D721Med (cell line): ENCODE results near the gene LRRK2.

Experiments
- DNase-seq: peaks from one replicate; pipeline ENCODE4 v3.0.0; 2011; ENCODE audit warnings: low spot score; ENCODE audit not compliant: insufficient read length
- FAIRE-seq: peaks from 2 replicates; lab custom pipeline; 2011; peaks lifted over from hg19 to GRCh38; lab: Jason Lieb, UNC
- TF ChIP-seq, protein P1 (sequence below): IDR thresholded peaks from 2 replicates; pipeline ENCODE4 v1.5.1; 2012; ENCODE audit warnings: mild to moderate bottlenecking, control low read depth; ENCODE audit not compliant: insufficient read depth; ENCODE audit errors: missing control alignments

The LRRK2 gene

DNA sequence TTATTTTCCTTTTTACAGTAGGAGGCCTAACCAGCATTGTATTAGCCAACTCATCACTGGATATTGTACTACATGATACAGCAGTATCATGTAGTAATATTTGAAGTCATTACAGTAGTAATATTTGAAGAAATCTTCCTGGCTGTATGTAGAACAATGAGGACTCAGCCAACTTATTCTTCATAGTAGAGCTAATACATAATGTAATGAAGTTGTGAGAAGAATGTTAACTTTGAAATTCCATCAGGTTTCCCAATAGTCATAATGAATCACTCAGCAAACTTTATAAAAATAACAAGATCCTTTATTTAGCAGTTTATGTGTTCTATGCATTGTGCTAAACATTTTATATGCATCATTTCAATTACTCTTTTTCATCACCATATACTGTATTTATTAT lies 61.8 kb downstream of the LRRK2 start:
- FAIRE-seq (no peak), DNase-seq (no peak)
- TF ChIP-seq, protein P1, sequence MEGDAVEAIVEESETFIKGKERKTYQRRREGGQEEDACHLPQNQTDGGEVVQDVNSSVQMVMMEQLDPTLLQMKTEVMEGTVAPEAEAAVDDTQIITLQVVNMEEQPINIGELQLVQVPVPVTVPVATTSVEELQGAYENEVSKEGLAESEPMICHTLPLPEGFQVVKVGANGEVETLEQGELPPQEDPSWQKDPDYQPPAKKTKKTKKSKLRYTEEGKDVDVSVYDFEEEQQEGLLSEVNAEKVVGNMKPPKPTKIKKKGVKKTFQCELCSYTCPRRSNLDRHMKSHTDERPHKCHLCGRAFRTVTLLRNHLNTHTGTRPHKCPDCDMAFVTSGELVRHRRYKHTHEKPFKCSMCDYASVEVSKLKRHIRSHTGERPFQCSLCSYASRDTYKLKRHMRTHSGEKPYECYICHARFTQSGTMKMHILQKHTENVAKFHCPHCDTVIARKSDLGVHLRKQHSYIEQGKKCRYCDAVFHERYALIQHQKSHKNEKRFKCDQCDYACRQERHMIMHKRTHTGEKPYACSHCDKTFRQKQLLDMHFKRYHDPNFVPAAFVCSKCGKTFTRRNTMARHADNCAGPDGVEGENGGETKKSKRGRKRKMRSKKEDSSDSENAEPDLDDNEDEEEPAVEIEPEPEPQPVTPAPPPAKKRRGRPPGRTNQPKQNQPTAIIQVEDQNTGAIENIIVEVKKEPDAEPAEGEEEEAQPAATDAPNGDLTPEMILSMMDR: no peak

DNA sequence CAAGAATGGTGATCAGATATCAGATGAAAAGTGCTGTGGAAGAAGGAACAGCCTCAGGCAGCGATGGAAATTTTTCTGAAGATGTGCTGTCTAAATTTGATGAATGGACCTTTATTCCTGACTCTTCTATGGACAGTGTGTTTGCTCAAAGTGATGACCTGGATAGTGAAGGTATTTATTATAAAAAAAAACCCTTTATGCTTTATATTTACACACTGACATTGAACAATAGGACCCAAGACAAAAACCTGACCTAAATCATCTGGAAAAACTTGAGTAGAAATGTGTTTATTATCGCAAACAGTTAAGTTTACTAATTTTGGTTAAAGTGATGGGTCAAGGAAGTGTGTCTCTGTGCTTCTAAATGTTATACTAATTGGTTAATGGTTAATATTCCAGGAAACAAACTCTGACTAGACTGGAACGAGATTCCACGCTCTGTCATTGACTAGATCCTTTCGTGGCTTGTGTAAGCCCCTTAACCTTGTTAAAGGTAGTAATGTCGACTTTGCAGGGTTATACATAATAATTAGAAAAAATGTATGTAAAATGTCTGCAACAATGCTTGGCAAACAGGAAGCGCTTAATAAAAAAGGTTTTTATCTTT lies 62.7 kb downstream of the LRRK2 start:
- TF ChIP-seq, protein P1: no peak
- FAIRE-seq: no peak
- DNase-seq: no peak

DNA sequence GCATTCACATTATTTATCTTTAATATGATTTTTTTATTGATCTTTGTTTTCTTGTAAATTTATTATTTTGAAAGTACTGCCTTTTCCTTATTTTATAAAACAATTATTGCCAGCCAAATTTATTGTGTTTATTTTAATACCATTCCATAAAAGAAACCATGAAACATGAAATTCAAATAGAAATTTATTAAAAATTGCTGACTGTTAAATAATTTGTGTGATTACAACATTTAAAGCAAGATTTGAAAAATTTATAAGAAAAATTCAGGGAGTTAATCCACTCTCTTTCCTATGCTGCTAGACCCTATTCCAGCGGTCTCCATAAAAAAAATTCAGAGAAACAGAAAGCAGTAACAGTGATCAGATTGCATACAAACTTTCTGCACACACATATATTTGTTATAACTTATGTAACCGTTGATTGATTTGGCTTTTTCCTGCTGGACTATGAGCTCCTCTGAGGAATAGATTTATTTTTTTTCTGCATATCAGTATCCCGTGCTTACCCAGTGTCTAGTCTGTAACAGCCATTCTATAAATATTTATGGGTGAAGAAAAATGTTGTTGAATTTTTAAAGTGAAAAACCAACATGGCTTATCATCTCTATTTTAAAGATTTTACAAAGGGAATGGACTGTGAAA lies 68.1 kb downstream of the LRRK2 start:
- FAIRE-seq: no peak
- no peak for DNase-seq
- TF ChIP-seq, protein P1: no peak

DNA sequence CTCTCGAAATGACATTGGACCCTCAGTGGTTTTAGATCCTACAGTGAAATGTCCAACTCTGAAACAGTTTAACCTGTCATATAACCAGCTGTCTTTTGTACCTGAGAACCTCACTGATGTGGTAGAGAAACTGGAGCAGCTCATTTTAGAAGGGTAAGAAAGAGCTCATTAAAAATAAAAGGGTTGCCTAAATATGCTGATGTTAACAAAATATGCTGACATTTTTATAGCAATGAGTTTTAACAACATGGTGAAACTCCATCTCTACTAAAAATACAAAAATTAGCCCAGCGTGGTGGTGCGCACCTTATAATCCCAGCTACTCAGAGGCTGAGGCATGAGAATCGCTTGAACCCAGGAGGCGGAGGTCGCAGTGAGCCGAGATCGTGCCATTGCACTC lies 73.5 kb downstream of the LRRK2 start:
- TF ChIP-seq, protein P1: no peak
- DNase-seq (no peak), FAIRE-seq (no peak)

DNA sequence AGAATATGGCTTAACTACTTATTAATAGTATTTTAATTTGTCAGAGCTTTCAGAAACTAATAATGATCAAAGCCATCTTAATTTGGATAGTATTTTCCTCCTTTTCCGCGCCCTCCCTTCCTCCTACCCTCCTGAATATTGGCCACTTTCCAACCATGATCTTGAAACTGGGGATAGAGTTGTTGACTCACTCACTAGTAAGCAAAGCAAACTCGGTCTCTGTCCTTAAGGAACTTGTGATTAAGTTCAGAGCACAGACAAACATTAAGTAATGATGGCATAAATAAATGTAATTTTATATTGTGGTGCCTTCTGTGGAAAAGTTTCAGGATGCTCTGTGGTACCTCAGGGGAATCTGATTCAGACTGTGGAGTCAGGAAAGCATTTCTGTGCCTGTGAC lies 75.7 kb downstream of the LRRK2 start:
- FAIRE-seq (no peak), DNase-seq (no peak)
- TF ChIP-seq, protein P1: no peak

DNA sequence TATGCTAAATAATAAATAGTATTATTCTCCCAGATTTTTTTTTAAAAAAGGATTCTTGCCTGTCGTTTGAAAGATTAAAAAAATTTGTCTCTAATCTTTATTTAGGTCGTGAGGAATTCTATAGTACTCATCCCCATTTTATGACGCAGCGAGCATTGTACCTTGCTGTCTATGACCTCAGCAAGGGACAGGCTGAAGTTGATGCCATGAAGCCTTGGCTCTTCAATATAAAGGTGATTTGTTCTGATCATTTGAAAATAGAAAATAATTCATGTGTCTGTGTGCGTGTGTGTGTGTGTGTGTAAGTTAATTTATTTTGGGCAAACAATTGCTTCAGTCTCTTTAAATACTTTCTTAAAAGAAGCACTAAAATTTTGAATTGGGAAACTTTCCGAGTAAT lies 84.2 kb downstream of the LRRK2 start:
- FAIRE-seq (no peak), DNase-seq (no peak)
- TF ChIP-seq, protein P1: no peak

DNA sequence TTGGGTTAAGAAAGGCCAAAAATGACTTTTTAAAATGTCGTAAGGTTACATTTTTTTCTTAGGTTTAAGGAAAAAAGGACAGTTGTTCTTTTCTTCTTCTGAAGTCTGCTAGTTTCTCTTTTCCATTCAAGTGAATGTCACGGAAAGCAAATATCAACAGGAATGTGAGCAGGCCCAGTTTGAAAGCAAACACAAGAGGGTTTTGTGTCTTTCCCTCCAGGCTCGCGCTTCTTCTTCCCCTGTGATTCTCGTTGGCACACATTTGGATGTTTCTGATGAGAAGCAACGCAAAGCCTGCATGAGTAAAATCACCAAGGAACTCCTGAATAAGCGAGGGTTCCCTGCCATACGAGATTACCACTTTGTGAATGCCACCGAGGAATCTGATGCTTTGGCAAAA lies 85.4 kb downstream of the LRRK2 start:
- TF ChIP-seq, protein P1: no peak
- no peak for FAIRE-seq
- no peak for DNase-seq
